DOHH2 (cell line): ENCODE data around the gene HNRNPD.

Experiments
- H3F3A ChIP-seq: fragments of 200-600 bp; sonication (generic), shearing (Covaris generic); 2 replicates; pipeline ENCODE4 v1.6.0; 2016; ENCODE audit warnings: antibody characterized with exemption, mild to moderate bottlenecking; ENCODE audit not compliant: control insufficient read depth, insufficient read depth
- H3K27ac ChIP-seq: fragments of 200-600 bp; sonication (generic); 2 replicates; pipeline ENCODE4 v1.5.1; 2014; ENCODE audit warnings: low read depth, mild to moderate bottlenecking, low read length, moderate library complexity
- H3K27me3 ChIP-seq: fragments of 200-600 bp; sonication (generic); 2 replicates; pipeline ENCODE4 v1.6.1; 2014; ENCODE audit warnings: mild to moderate bottlenecking, low read length, mixed read lengths; ENCODE audit not compliant: control insufficient read depth
- H3K36me3 ChIP-seq: fragments of 200-600 bp; sonication (generic); 2 replicates; pipeline ENCODE4 v1.6.1; 2014; ENCODE audit warnings: mild to moderate bottlenecking, low read length, moderate library complexity, mixed read lengths; ENCODE audit not compliant: control insufficient read depth
- H3K4me1 ChIP-seq: fragments of 200-600 bp; sonication (generic); 2 replicates; pipeline ENCODE4 v1.6.1; 2014; ENCODE audit warnings: mild to moderate bottlenecking, low read length, mixed read lengths; ENCODE audit not compliant: control insufficient read depth
- H3K4me2 ChIP-seq: fragments of 200-600 bp; sonication (generic); 2 replicates; pipeline ENCODE4 v1.6.0; 2014; ENCODE audit warnings: mild to moderate bottlenecking, low read length, moderate library complexity
- H3K4me3 ChIP-seq: fragments of 200-600 bp; sonication (generic); 2 replicates; pipeline ENCODE4 v1.5.1; 2014; ENCODE audit warnings: mild to moderate bottlenecking, low read length, mixed read lengths
- H3K79me2 ChIP-seq: fragments of 200-600 bp; sonication (generic); 2 replicates; pipeline ENCODE4 v1.6.1; 2014; ENCODE audit warnings: mild to moderate bottlenecking, low read length, mixed read lengths; ENCODE audit not compliant: control insufficient read depth
- H3K9me2 ChIP-seq: fragments of 200-600 bp; sonication (generic); replicated peaks from 2 replicates; pipeline ENCODE4 v1.6.1; 2014; ENCODE audit warnings: mild to moderate bottlenecking, low read length, mixed read lengths; ENCODE audit not compliant: control insufficient read depth
- H3K9me3 ChIP-seq: fragments of 200-600 bp; sonication (generic); 2 replicates; pipeline ENCODE4 v1.6.1; 2014; ENCODE audit warnings: antibody characterized with exemption, low read length, mixed read lengths; ENCODE audit not compliant: control insufficient read depth, insufficient read depth
- H4K20me1 ChIP-seq: fragments of 200-600 bp; sonication (generic); 2 replicates; pipeline ENCODE4 v1.6.0; 2014; ENCODE audit warnings: low read depth, mild to moderate bottlenecking, antibody characterized with exemption, low read length, moderate library complexity; ENCODE audit not compliant: control insufficient read depth, insufficient read depth
- CTCF ChIP-seq: fragments of 200-600 bp; sonication (generic); IDR thresholded peaks from one replicate; pipeline ENCODE4 v1.5.1; 2014; ENCODE audit warnings: antibody characterized with exemption, mild to moderate bottlenecking, low read depth, low read length; ENCODE audit not compliant: poor library complexity, severe bottlenecking
- EZH2phosphoT487 ChIP-seq: fragments of 200-600 bp; sonication (generic); IDR thresholded peaks from 2 replicates; pipeline ENCODE4 v1.6.1; 2017; ENCODE audit warnings: borderline replicate concordance, mild to moderate bottlenecking, antibody characterized with exemption, low read length, moderate library complexity, mixed read lengths

The HNRNPD gene

GRCh38 chr4:82380831-82381230 lies 7.0 kb upstream of the HNRNPD start:
- Histone ChIP-seq H3K4me2 (no peak overlapping the region), H3K36me3 (0 out of 2 replicates have a peak, but pooled peaks cover 4% of the 10 kb centered on the region), H3K9me2 (no peaks in the 10 kb centered on the region), H3F3A (no peaks in the 10 kb centered on the region), H3K4me3 (no peak overlapping the region), H3K9me3 (peaks cover 16% of the 10 kb centered on the region; the same call in 1 of the 2 replicates), H3K79me2 (peaks cover 8% of the 10 kb centered on the region), H3K27ac (no peak overlapping the region), H3K27me3 (peaks cover 4% of the 10 kb centered on the region), H4K20me1 (no peaks in the 10 kb centered on the region), H3K4me1 (peaks cover 5% of the 10 kb centered on the region)
- TF ChIP-seq EZH2phosphoT487 (no peak), CTCF (no peak)

- peaks cover 16% of the 10 kb centered on the region; the same call in 1 of the 2 replicates for H3K9me3 ChIP-seq
- H3K36me3 ChIP-seq = 0 out of 2 replicates have a peak, but pooled peaks cover 4% of the 10 kb centered on the region
- H3K9me2 ChIP-seq = no peaks in the 10 kb centered on the region
- no peaks in the 10 kb centered on the region for H4K20me1 ChIP-seq
- peaks cover 13% of the 10 kb centered on the region for H3K79me2 ChIP-seq
- no peak overlapping the region for H3K27ac ChIP-seq
- H3F3A ChIP-seq = no peaks in the 10 kb centered on the region
- no peak overlapping the region for H3K4me2 ChIP-seq
- H3K4me3 ChIP-seq = no peak overlapping the region
- TF ChIP-seq EZH2phosphoT487 = no peak
- no peak for TF ChIP-seq CTCF
- H3K27me3 ChIP-seq = no peaks in the 10 kb centered on the region; the same call in 1 of the 2 replicates
- peaks cover 9% of the 10 kb centered on the region for H3K4me1 ChIP-seq
These were observed 6.6 kb upstream of the HNRNPD start for GRCh38 chr4:82380344-82380743.

- H3K27ac ChIP-seq = no peak overlapping the region
- peak overlapping the region; percentile 95 for H3K4me3 ChIP-seq
- no peaks in the 10 kb centered on the region for H3K9me2 ChIP-seq
- H3K79me2 ChIP-seq = peaks cover 52% of the 10 kb centered on the region
- H3F3A ChIP-seq = no peaks in the 10 kb centered on the region
- peaks cover 31% of the 10 kb centered on the region for H3K36me3 ChIP-seq
- no peaks in the 10 kb centered on the region; the same call in 1 of the 2 replicates for H3K27me3 ChIP-seq
- H3K4me1 ChIP-seq = peaks cover 12% of the 10 kb centered on the region
- peaks cover 9% of the 10 kb centered on the region; the same call in 1 of the 2 replicates for H3K9me3 ChIP-seq
- no peak for TF ChIP-seq CTCF
- no peak for TF ChIP-seq EZH2phosphoT487
- peak overlapping the region; percentile 62 for H3K4me2 ChIP-seq
- peaks cover 13% of the 10 kb centered on the region for H4K20me1 ChIP-seq
These were observed 2.3 kb upstream of the HNRNPD start for GRCh38 chr4:82376109-82376508.
